Measurements from ENCODE around the gene DEDD. TPM values are rescaled to one million over a fixed set of nuclear protein-coding genes. Genes with fewer than 3 reads are reported as not detected.
A peak's percentile ranks its signal among the peaks of the same experiment; 100 is the strongest.

DEDD gene
- total RNA-seq, 1 experiment from 2014 or later: 39.2 TPM

DNA sequence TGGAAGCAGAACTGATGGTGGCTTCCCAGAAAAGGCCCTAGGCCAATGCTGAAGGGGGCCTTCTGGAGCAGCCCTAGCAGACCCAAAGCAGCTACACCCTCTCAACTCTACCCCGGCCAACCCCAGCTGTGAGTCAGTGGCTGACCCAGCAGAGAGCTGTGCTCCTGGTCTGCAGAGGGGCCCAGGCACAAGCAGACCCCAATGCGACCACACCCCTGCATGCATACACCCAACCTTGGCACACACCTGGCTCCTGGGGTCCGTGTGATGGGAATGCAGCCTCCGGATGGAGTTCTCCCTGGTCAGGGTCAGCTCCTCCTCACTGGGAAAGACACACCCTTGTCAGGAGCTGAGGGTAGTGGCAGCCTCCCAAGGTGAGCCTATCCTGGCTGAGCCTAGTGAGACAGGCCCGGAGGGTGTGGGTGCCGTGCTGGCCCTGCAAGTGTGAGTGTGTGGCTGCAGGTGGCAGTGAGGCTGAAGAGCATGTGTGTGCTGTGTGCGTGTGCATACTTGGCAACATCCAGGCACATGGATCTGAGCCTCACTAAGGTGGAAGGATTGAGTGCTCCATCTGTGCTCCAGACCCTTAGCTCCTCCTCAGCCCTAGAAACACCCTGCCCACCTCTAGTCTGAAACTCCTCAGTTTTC is 58.9 kb downstream of the DEDD start:
- no peaks in the 10 kb centered on the region for H3K36me3 ChIP-seq (ENCODE audit: low read depth, low read length)
- H3K79me2 ChIP-seq (ENCODE audit: low read length): no peaks in the 10 kb centered on the region
- H3K27ac ChIP-seq (ENCODE audit: low read length): no peak overlapping the region
- H3K27me3 ChIP-seq (ENCODE audit: low read length): no peaks in the 10 kb centered on the region
- H3K4me2 ChIP-seq (ENCODE audit: low read length): no peak overlapping the region
- POLR2A ChIA-PET (ENCODE audit: unreplicated experiment): interaction anchor here (0.5 kb wide), 1 partner anchor 29 kb away, joined by 6 read pairs; no protein-coding TSS in a partner anchor
- no peak overlapping the region for H3K4me3 ChIP-seq (ENCODE audit: low read length)
- no peaks in the 10 kb centered on the region for H3K9me2 ChIP-seq (replicated peaks; ENCODE audit: low read length)
- CTCF ChIA-PET: interaction anchor here (0.8 to 1.0 kb wide), 2 partner anchors 23 to 26 kb away, joined by 3 to 4 read pairs; no protein-coding TSS in a partner anchor
- no peak overlapping the region for H2AFZ ChIP-seq (ENCODE audit: low read length)
- H3K9me3 ChIP-seq (ENCODE audit: low read length): no peaks in the 10 kb centered on the region
- DNase-seq (no peak), ATAC-seq (peak; percentile 72)
- no peaks in the 10 kb centered on the region for H3F3A ChIP-seq (ENCODE audit: low read length, unreplicated experiment)
- H3K9ac ChIP-seq (ENCODE audit: low read length): no peak overlapping the region
- H3K4me1 ChIP-seq (ENCODE audit: insufficient read depth, low read length): no peaks in the 10 kb centered on the region
- intact Hi-C loops (cut with micrococcal nuclease): no loop called here
- H4K20me1 ChIP-seq (ENCODE audit: low read length): no peaks in the 10 kb centered on the region
- TF ChIP-seq EZH2 (IDR thresholded peaks at IDR 0.05; ENCODE audit: low read length, unreplicated experiment) (no peak), EZH2phosphoT487 (IDR thresholded peaks at IDR 0.05; ENCODE audit: borderline replicate concordance, low read length) (no peak)
- TF ChIP-seq, protein P1, sequence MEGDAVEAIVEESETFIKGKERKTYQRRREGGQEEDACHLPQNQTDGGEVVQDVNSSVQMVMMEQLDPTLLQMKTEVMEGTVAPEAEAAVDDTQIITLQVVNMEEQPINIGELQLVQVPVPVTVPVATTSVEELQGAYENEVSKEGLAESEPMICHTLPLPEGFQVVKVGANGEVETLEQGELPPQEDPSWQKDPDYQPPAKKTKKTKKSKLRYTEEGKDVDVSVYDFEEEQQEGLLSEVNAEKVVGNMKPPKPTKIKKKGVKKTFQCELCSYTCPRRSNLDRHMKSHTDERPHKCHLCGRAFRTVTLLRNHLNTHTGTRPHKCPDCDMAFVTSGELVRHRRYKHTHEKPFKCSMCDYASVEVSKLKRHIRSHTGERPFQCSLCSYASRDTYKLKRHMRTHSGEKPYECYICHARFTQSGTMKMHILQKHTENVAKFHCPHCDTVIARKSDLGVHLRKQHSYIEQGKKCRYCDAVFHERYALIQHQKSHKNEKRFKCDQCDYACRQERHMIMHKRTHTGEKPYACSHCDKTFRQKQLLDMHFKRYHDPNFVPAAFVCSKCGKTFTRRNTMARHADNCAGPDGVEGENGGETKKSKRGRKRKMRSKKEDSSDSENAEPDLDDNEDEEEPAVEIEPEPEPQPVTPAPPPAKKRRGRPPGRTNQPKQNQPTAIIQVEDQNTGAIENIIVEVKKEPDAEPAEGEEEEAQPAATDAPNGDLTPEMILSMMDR (conservative IDR thresholded peaks at IDR 0.05; ENCODE audit: low read depth, low read length): peak; percentile 26; the same call in 1 of the 2 replicates
- no TSS peak for BruUV-seq (replicated peaks)

DNA sequence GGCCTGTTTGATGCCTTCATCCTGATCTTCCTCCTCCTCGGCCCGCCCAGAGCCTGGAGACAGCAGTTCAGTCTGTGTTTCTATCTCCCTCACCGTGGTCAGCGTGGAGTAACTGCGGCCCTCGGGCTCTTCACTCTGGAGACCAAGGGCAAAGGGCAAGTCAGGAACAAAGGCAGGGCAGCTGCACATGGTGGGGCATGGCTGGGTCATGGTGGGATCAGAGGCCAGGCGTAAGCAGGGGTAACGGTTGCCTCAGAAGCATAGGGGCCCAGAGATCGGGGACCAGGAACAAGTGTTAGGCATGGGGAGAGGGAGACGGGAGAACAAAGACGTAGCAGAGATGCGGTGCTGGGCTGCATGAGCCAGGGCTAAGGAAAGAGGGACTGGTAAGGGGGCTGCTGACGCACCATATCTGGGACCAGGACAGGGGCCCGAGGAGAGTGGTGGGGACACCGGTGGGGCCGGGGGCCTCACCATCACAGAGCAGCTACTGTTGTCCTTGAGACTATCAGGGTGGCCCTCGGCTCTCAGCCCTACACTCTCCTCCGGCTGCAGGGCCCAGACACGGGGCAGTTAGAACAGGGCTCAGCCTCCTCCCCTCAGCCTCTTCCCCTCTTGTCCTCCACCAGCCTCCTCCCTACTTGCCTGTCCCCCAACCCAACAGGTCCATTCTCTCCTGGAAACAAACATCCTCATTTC is 59.6 kb downstream of the DEDD start:
- POLR2A ChIA-PET (ENCODE audit: unreplicated experiment): interaction anchor here (0.5 kb wide), 1 partner anchor 28 kb away, joined by 6 read pairs; no protein-coding TSS in a partner anchor
- no peak overlapping the region for H3K4me3 ChIP-seq (ENCODE audit: low read length)
- TF ChIP-seq EZH2phosphoT487 (IDR thresholded peaks at IDR 0.05; ENCODE audit: borderline replicate concordance, low read length): no peak
- TF ChIP-seq, protein P1 (conservative IDR thresholded peaks at IDR 0.05; ENCODE audit: low read depth, low read length): no peak
- no peak for TF ChIP-seq EZH2 (IDR thresholded peaks at IDR 0.05; ENCODE audit: low read length, unreplicated experiment)
- intact Hi-C loops (cut with micrococcal nuclease): loop anchor here (1.0 kb wide), 1 partner anchor 66 kb away; no protein-coding TSS in a partner anchor
- CTCF ChIA-PET: interaction anchor here (0.8 to 1.0 kb wide), 2 partner anchors 24 to 27 kb away, joined by 3 to 4 read pairs; no protein-coding TSS in a partner anchor
- no peak for DNase-seq
- no peak overlapping the region for H3K9ac ChIP-seq (ENCODE audit: low read length)
- H3K27me3 ChIP-seq (ENCODE audit: low read length): no peaks in the 10 kb centered on the region
- no peaks in the 10 kb centered on the region for H4K20me1 ChIP-seq (ENCODE audit: low read length)
- H3K4me2 ChIP-seq (ENCODE audit: low read length): no peak overlapping the region
- no peak overlapping the region for H2AFZ ChIP-seq (ENCODE audit: low read length)
- H3K79me2 ChIP-seq (ENCODE audit: low read length): no peaks in the 10 kb centered on the region
- no TSS peak for BruUV-seq (replicated peaks)
- H3K36me3 ChIP-seq (ENCODE audit: low read depth, low read length): no peaks in the 10 kb centered on the region
- no peaks in the 10 kb centered on the region for H3F3A ChIP-seq (ENCODE audit: low read length, unreplicated experiment)
- H3K9me3 ChIP-seq (ENCODE audit: low read length): no peaks in the 10 kb centered on the region
- H3K4me1 ChIP-seq (ENCODE audit: insufficient read depth, low read length): no peaks in the 10 kb centered on the region
- H3K9me2 ChIP-seq (replicated peaks; ENCODE audit: low read length): no peaks in the 10 kb centered on the region
- no peak for ATAC-seq
- no peak overlapping the region for H3K27ac ChIP-seq (ENCODE audit: low read length)

Data from PC-3 (cell line).